GM12864 (cell line): ENCODE measurements around the gene SCD.

Experiments
- DNase-seq: peaks from one replicate; pipeline ENCODE4 v3.0.0-alpha.2; 2011; ENCODE audit warnings: low read depth
- H3K4me3 ChIP-seq: 2 replicates; pipeline ENCODE4 v1.5.1; 2011; ENCODE audit warnings: mild to moderate bottlenecking, low read depth, low read length, control low read depth
- CTCF ChIP-seq: IDR thresholded peaks from 2 replicates; pipeline ENCODE4 v1.5.1; 2011; ENCODE audit warnings: low read depth, mild to moderate bottlenecking, moderate library complexity, low read length, control low read depth, inconsistent platforms; ENCODE audit errors: missing control alignments

SCD gene

GRCh38 chr10:100360234-100360633 is 13.2 kb downstream of the SCD start:
- DNase-seq = no peak
- no peak for TF ChIP-seq CTCF

GRCh38 chr10:100362570-100363496 is 15.8 kb downstream of the SCD start:
- DNase-seq = no peak
- no peak overlapping the region for H3K4me3 ChIP-seq
- TF ChIP-seq CTCF = no peak

More at GRCh38 chr10:100360234-100360633, 13.2 kb downstream of the SCD start:
- no peak overlapping the region for H3K4me3 ChIP-seq

GRCh38 chr10:100364175-100364574 is 17.1 kb downstream of the SCD start:
- TF ChIP-seq CTCF = no peak
- DNase-seq = no peak
- H3K4me3 ChIP-seq = no peak overlapping the region

DNA sequence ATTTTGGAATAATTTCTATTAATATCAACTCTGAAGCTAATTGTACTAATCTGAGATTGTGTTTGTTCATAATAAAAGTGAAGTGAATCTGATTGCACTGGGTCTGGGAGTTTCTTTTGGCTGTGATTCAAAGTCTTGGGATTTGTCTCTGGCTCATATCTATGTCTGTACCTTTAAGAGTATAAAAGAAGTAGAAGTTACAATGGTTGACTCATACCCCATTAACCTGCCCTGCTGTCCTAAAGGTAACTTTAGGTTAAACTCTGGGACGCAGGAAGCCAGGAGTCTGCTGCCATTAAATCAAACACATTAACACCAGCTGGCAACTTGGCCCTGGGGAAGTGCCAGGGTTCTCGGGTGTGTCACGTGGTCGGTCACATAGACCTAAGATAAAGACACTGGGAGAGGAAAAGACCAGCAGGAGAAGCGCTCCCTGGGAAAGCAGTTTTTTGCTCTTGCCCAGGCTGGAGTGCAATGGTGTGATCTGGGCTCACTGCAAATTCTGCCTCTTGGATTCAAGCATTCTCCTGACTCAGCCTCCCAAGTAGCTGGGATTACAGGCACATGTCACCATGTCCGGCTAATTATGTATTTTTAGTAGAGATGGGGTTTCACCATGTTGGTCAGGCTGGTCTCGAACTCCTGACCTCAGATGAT is 17.8 kb downstream of the SCD start:
- no peak for DNase-seq
- no peak overlapping the region for H3K4me3 ChIP-seq
- TF ChIP-seq CTCF = no peak

GRCh38 chr10:100368721-100369120 is 21.7 kb downstream of the SCD start:
- no peak overlapping the region for H3K4me3 ChIP-seq
- TF ChIP-seq CTCF = no peak
- DNase-seq = no peak

DNA sequence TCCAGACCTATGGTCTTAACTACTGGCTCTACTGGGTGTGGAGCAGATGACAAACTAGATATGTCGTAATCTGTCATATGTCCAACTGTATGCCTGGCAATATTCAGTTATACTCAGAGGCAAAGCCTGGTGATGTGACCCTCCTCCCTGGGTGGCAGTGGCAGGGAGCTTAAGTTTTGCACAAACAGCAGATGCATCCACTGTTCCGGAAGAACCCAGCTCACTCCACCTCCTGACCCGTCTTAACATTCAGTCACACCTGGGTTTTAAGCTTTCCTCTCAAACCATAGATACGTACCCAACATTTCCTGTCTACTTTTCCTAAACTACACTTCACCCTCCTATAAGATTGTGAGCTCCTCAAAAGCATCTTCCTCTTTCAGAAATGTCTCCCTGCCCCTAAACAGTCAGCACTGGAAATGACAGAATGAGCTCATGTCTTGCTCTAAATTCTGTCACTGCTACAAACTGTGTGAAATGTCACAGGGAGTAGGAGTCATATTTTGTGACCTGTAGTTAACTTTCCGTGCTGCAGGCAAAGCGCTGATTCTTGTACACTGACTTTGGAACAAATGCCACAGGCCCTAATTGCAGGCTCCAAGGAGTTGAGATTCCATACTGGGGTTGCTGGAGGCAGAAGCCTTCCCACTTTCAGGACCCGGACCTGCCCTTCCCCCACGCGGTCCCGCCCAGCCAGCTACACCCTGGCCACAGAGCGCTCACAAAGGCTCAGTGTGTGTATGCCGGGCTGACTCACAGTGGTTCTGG is 23.9 kb downstream of the SCD start:
- no peak overlapping the region; the same call in 1 of the 2 replicates for H3K4me3 ChIP-seq
- no peak for TF ChIP-seq CTCF
- DNase-seq = no peak
